GM12878 (cell line): Measurements from ENCODE around the gene MYO9B. TPM values are rescaled to one million over a fixed set of nuclear protein-coding genes. Genes with fewer than 3 reads are reported as not detected.
A peak's percentile ranks its signal among the peaks of the same experiment; 100 is the strongest.

Source experiments
- ATAC-seq: fragments of 200-7000 bp; cut with Tn5 transposase; 3 replicates; pipeline ENCODE4 v1.9.1; 2020; ENCODE audit warnings: mild to moderate bottlenecking, moderate library complexity
- BruUV-seq: library from RNA; stranded (reverse); fragments of 400-500 nt; replicated peaks from 2 replicates; lab custom pipeline; 2021; lab: Mats Ljungman, UMichigan
- CTCF ChIA-PET: fragments of 300-600 bp; sonication (Branson Sonifier 250); formaldehyde crosslinking; extraction: SDS; loops from one replicate; lab custom pipeline; 2021; ENCODE audit warnings: inconsistent platforms; lab: Yijun Ruan, JAX
- POLR2A ChIA-PET: fragments of 350-600 bp; formaldehyde crosslinking; extraction: SDS; loops from one replicate; lab custom pipeline; 2021; ENCODE audit warnings: inconsistent platforms; lab: Charles Lee
- RAD21 ChIA-PET: fragments of 300-600 bp; sonication (Branson Sonifier 250); formaldehyde crosslinking; loops from one replicate; lab custom pipeline; 2023; ENCODE audit warnings: antibody characterized with exemption; ENCODE audit not compliant: unreplicated experiment; lab: Charles Lee
- SMC1A ChIA-PET: fragments of 300-600 bp; sonication (Branson Sonifier 250); formaldehyde crosslinking; loops from one replicate; lab custom pipeline; 2023; ENCODE audit not compliant: unreplicated experiment, uncharacterized antibody; lab: Charles Lee
- DNase-seq: peaks from one replicate; pipeline ENCODE4 v3.0.0-alpha.2; 2011; ENCODE audit warnings: low read depth, low spot score
- FAIRE-seq: peaks from 3 replicates; lab custom pipeline; 2011; peaks lifted over from hg19 to GRCh38; lab: Jason Lieb, UNC
- H2AFZ ChIP-seq: 2 replicates; pipeline ENCODE4 v1.6.0; 2011; ENCODE audit warnings: low read depth, low read length, control low read depth; ENCODE audit not compliant: control insufficient read depth
- H3K27ac ChIP-seq: 2 replicates; pipeline ENCODE4 v1.5.1; 2011; ENCODE audit warnings: control low read depth; ENCODE audit not compliant: control insufficient read depth, insufficient read depth
- H3K27me3 ChIP-seq, 2 experiments: replicated peaks in 1 of 2; 2 replicates each; pipeline versions ENCODE4 v1.6.0 to v1.6.1; 2011; ENCODE audit warnings: low read length in 1 of 2; ENCODE audit not compliant: control insufficient read depth in 2 of 2, insufficient read depth in 2 of 2
- H3K36me3 ChIP-seq, 2 experiments: 2 replicates each; pipeline ENCODE4 v1.5.1; 2011; ENCODE audit warnings: low read length in 1 of 2; ENCODE audit not compliant: control insufficient read depth in 2 of 2, insufficient read depth in 2 of 2
- H3K4me1 ChIP-seq: 2 replicates; pipeline ENCODE4 v1.6.1; 2011; ENCODE audit warnings: mild to moderate bottlenecking, low read length, moderate library complexity, mixed read lengths; ENCODE audit not compliant: control insufficient read depth, insufficient read depth
- H3K4me2 ChIP-seq: 2 replicates; pipeline ENCODE4 v1.6.0; 2011; ENCODE audit warnings: control low read depth; ENCODE audit not compliant: control insufficient read depth, insufficient read depth
- H3K4me3 ChIP-seq: fragments of 200-600 bp; sonication (generic); 2 replicates; pipeline ENCODE4 v1.5.1; 2016
- H3K79me2 ChIP-seq: 2 replicates; pipeline ENCODE4 v1.6.0; 2011; ENCODE audit warnings: low read length; ENCODE audit not compliant: control insufficient read depth, insufficient read depth
- H3K9ac ChIP-seq: 2 replicates; pipeline ENCODE4 v1.8.0; 2011; ENCODE audit warnings: low read length, control low read depth, mixed read lengths; ENCODE audit not compliant: control insufficient read depth, insufficient read depth
- H3K9me3 ChIP-seq: replicated peaks from 3 replicates; pipeline ENCODE4 v1.5.1; 2011; ENCODE audit warnings: mild to moderate bottlenecking, low read length; ENCODE audit not compliant: control insufficient read depth, insufficient read depth
- H4K20me1 ChIP-seq: 2 replicates; pipeline ENCODE4 v1.6.0; 2011; ENCODE audit not compliant: control insufficient read depth, insufficient read depth
- ATF2 ChIP-seq: IDR thresholded peaks from 2 replicates; pipeline ENCODE4 v1.6.1; 2012; ENCODE audit warnings: low read length, inconsistent platforms
- EED ChIP-seq: sonication (generic); IDR thresholded peaks from 2 replicates; pipeline ENCODE4 v1.6.1; 2016; ENCODE audit warnings: antibody characterized with exemption, low read depth
- JUND ChIP-seq: IDR thresholded peaks from 2 replicates; pipeline ENCODE4 v1.6.1; 2012; ENCODE audit warnings: low read depth, mild to moderate bottlenecking, low read length, improper control_type of control experiment, moderate library complexity
- MTA2 ChIP-seq: fragments of 450-650 bp; IDR thresholded peaks from 2 replicates; pipeline ENCODE4 v1.6.1; 2016; ENCODE audit warnings: low read depth, mild to moderate bottlenecking, moderate library complexity
- NR2C2 ChIP-seq: IDR thresholded peaks from 2 replicates; pipeline ENCODE4 v1.6.1; 2011; ENCODE audit warnings: borderline replicate concordance, low read depth; ENCODE audit not compliant: control insufficient read depth, insufficient read length
- POLR2A ChIP-seq: IDR thresholded peaks from 2 replicates; pipeline ENCODE4 v1.6.1; 2011; ENCODE audit warnings: low read depth, mild to moderate bottlenecking, low read length
- POLR2AphosphoS2 ChIP-seq: IDR thresholded peaks from 2 replicates; pipeline ENCODE4 v1.6.1; 2011; ENCODE audit warnings: low read depth, mild to moderate bottlenecking, low read length, improper control_type of control experiment, moderate library complexity
- POLR2AphosphoS5 ChIP-seq: IDR thresholded peaks from 2 replicates; pipeline ENCODE4 v1.6.1; 2011; ENCODE audit warnings: mild to moderate bottlenecking, low read length, inconsistent platforms
- SPI1 ChIP-seq: IDR thresholded peaks from 2 replicates; pipeline ENCODE4 v1.6.1; 2011; ENCODE audit warnings: low read depth, mild to moderate bottlenecking, low read length, moderate library complexity, borderline replicate concordance; ENCODE audit not compliant: insufficient read depth
- YBX1 ChIP-seq: fragments of 450-650 bp; IDR thresholded peaks from 2 replicates; pipeline ENCODE4 v1.6.1; 2016; ENCODE audit warnings: antibody characterized with exemption
- WGBS: methylation state at CpG from one replicate; pipeline ENCODE4 v1.1.6; 2016; ENCODE audit warnings: low lambda C conversion rate; ENCODE audit not compliant: insufficient replicate concordance, insufficient coverage; ENCODE audit errors: missing lambda C conversion rate; 5-methylcytosine and 5-hydroxymethylcytosine counted together
- in situ Hi-C: fragments of 300-500 bp; cut with MboI; formaldehyde crosslinking; loops from 9 replicates; pipeline ENCODE4 v1.14.3; 2018; ENCODE audit warnings: mixed read lengths
- intact Hi-C: fragments of 100-400 bp; cut with micrococcal nuclease; formaldehyde crosslinking; loops from one replicate; pipeline ENCODE4 v1.14.2; 2022; ENCODE audit not compliant: unreplicated experiment
- polyA plus RNA-seq, 11 experiments: library from polyadenylated mRNA; depleted of rRNA in 4 of 11; unstranded in 6 of 11; stranded (reverse) in 5 of 11; fragments of >200 nt; fragmentation: Nextera tagmentation in 4 of 11; fragmentation: Illumina TruSeq in 1 of 11; extraction: Ambion mirVana in 4 of 11; extraction: Trizol in 1 of 11; gene quantifications; 1 replicate in 1 of 11; 2 replicates in 10 of 11; pipeline versions ENCODE4 v1.2.1 to v1.2.3, GENCODE V29; 2011 to 2016; ENCODE audit warnings: inconsistent platforms in 2 of 11, missing spikeins in 2 of 11, low read depth in 1 of 11
- total RNA-seq, 4 experiments: library from RNA; depleted of rRNA in 3 of 4; stranded (reverse); fragments of >200 nt in 3 of 4; fragmentation: Illumina TruSeq in 1 of 4; extraction: Trizol in 1 of 4; gene quantifications; 2 replicates each; pipeline versions ENCODE4 v1.2.1 to v1.2.3, GENCODE V29; 2013 to 2021

MYO9B gene
- total and polyA plus RNA-seq, 10 of the 15 experiments (the other 5 are each of a cell fraction or from before 2014, with no cell fraction given), result 5.4 to 165 (median 45.8) TPM

- TF ChIP-seq ATF2 (no peak), SPI1 (no peak), MTA2 (no peak), EED (no peak), JUND (no peak)
Measured at GRCh38 chr19:17192751-17193150, 117.2 kb downstream of the MYO9B start (continued).

GRCh38 chr19:17194608-17195007, 119.0 kb downstream of the MYO9B start:
- H3K27ac ChIP-seq, result no peak overlapping the region
- no peaks in the 10 kb centered on the region for H4K20me1 ChIP-seq
- H3K9ac ChIP-seq, result no peak overlapping the region
- H3K27me3 ChIP-seq, result no peaks in the 10 kb centered on the region
- H2AFZ ChIP-seq, result no peak overlapping the region
- H3K4me3 ChIP-seq, result no peak overlapping the region
- no peaks in the 10 kb centered on the region for H3K79me2 ChIP-seq
- ChIA-PET CTCF (no interaction called here), SMC1A (no interaction called here), RAD21 (no interaction called here), POLR2A (no interaction called here)
- FAIRE-seq (no peak), ATAC-seq (no peak), DNase-seq (no peak)
- no peak overlapping the region for H3K4me2 ChIP-seq
- H3K36me3 ChIP-seq, result peaks cover 23 to 38% of the 10 kb centered on the region in 2 experiments
- intact Hi-C loops, result no loop called here
- BruUV-seq, result no TSS peak
- WGBS, result 100% methylated on average over 16 of the region's 16 CpGs
- no peaks in the 10 kb centered on the region for H3K9me3 ChIP-seq
- in situ Hi-C loops, result no loop called here
- no peak for TF ChIP-seq NR2C2
- peak; percentile 28; the same call in 1 of the 2 replicates for TF ChIP-seq POLR2A
- TF ChIP-seq POLR2AphosphoS5, result no peak
- no peak for TF ChIP-seq POLR2AphosphoS2
- TF ChIP-seq YBX1, result no peak
- H3K4me1 ChIP-seq, result no peaks in the 10 kb centered on the region
